Kidney (tissue), 14 donors: Measurements from ENCODE around the gene BAK1. TPM values are rescaled to one million over a fixed set of nuclear protein-coding genes. Genes with fewer than 3 reads are reported as not detected.

Source experiments
- DNase-seq, 5 donors: peaks; one replicate each; pipeline ENCODE4 v3.0.0-alpha.2; 2013 to 2020
- FAIRE-seq: peaks from 2 replicates; lab custom pipeline; 2012; peaks lifted over from hg19 to GRCh38; lab: Jason Lieb, UNC
- H3K27ac ChIP-seq, 2 donors: one replicate each; pipeline ENCODE4 v1.7.0; 2013; ENCODE audit warnings: low read depth in 2 of 2, low read length in 2 of 2, inconsistent platforms in 1 of 2
- H3K27me3 ChIP-seq: one replicate; pipeline ENCODE4 v1.7.1; 2013; ENCODE audit warnings: low read length, inconsistent platforms; ENCODE audit not compliant: control insufficient read depth, insufficient read depth
- H3K36me3 ChIP-seq, 3 donors: one replicate each; pipeline versions ENCODE4 v1.7.0 to v1.7.1; 2013; ENCODE audit warnings: low read length in 3 of 3, control low read depth in 1 of 3, inconsistent platforms in 1 of 3; ENCODE audit not compliant: insufficient read depth in 3 of 3, control insufficient read depth in 2 of 3
- H3K4me1 ChIP-seq, 3 donors: one replicate each; pipeline versions ENCODE4 v1.7.0 to v1.7.1; 2013; ENCODE audit warnings: low read length in 3 of 3, inconsistent platforms in 1 of 3, low read depth in 1 of 3; ENCODE audit not compliant: control insufficient read depth in 2 of 3, insufficient read depth in 2 of 3
- H3K4me3 ChIP-seq, 3 donors: one replicate each; pipeline versions ENCODE4 v1.7.0 to v1.8.1; 2013; ENCODE audit warnings: low read length in 3 of 3, control low read depth in 1 of 3, inconsistent platforms in 1 of 3
- H3K9ac ChIP-seq, 3 donors: one replicate each; pipeline versions ENCODE4 v1.7.0 to v1.7.1; 2013; ENCODE audit warnings: low read length in 3 of 3, control low read depth in 1 of 3, inconsistent platforms in 1 of 3
- H3K9me3 ChIP-seq, 3 donors: one replicate each; pipeline versions ENCODE4 v1.7.0 to v1.7.1; 2013; ENCODE audit warnings: low read length in 3 of 3, control low read depth in 1 of 3, inconsistent platforms in 1 of 3; ENCODE audit not compliant: control insufficient read depth in 2 of 3, insufficient read depth in 1 of 3
- CTCF ChIP-seq: IDR thresholded peaks from 3 replicates; pipeline ENCODE4 v1.5.1; 2012; ENCODE audit warnings: mild to moderate bottlenecking, moderate library complexity, borderline replicate concordance; ENCODE audit not compliant: insufficient read depth; ENCODE audit errors: extremely low read depth
- intact Hi-C: fragments of 100-400 bp; cut with DNase I; formaldehyde crosslinking; loops from one replicate; pipeline ENCODE4 v1.11.1; 2022
- polyA plus RNA-seq: library from polyadenylated mRNA; stranded (reverse); fragments of 350-450 nt; fragmentation: Illumina TruSeq; extraction: RNeasy Lipid Tissue Mini Kit (QIAGEN cat#74804); gene quantifications from one replicate; pipeline ENCODE4 v1.2.3, GENCODE V29; 2014; ENCODE audit warnings: low read depth, low replicate concordance; ENCODE audit not compliant: insufficient read depth
- total RNA-seq: library from RNA; stranded (reverse); fragmentation: NEBNext Ultra II Directional; extraction: Animal tissue kit (Norgen Biotek cat#: 25700); gene quantifications from one replicate; pipeline ENCODE4 v1.2.1, GENCODE V29; 2021
- donor health status: control.
- donor health status: control.
- donor health status: control.
- donor health status: control.
- donor health status: control.
- donor health status: DM: yes; HTN: yes; CAD: no.
- donor health status: Normal renal cell carcinoma (clear cell type).

BAK1 gene
- total and polyA plus RNA-seq, 2 donors from 2014 or later, result 22.3 to 26.7 TPM

- DNase-seq (no peak), FAIRE-seq (no peak)
- H3K9me3 ChIP-seq, result no peaks in the 10 kb centered on the region
- no peak overlapping the region for H3K27ac ChIP-seq
- H3K4me3 ChIP-seq, result no peak overlapping the region
- no peak for TF ChIP-seq CTCF
- no peak overlapping the region for H3K9ac ChIP-seq
- no peaks in the 10 kb centered on the region for H3K27me3 ChIP-seq
- H3K36me3 ChIP-seq, result no peaks in the 10 kb centered on the region
- intact Hi-C loops, result no loop called here
- peaks cover 0 to 5% (median 0%) of the 10 kb centered on the region in 3 donors for H3K4me1 ChIP-seq
Measured at GRCh38 chr6:33567836-33568235, 12.2 kb downstream of the BAK1 start.

GRCh38 chr6:33566182-33567084 is 13.6 kb downstream of the BAK1 start:
- no peak for TF ChIP-seq CTCF
- Histone ChIP-seq H3K9ac (no peak overlapping the region), H3K4me3 (no peak overlapping the region), H3K27me3 (no peaks in the 10 kb centered on the region), H3K4me1 (no peaks in the 10 kb centered on the region), H3K9me3 (no peaks in the 10 kb centered on the region), H3K36me3 (no peaks in the 10 kb centered on the region), H3K27ac (no peak overlapping the region)
- FAIRE-seq, result no peak
- peak in 3 of 5 donors; percentile 26 to 55 (median 50) for DNase-seq
- intact Hi-C loops, result no loop called here

- Histone ChIP-seq H3K9me3 (peaks cover 0 to 2% (median 0%) of the 10 kb centered on the region in 3 donors), H3K4me3 (no peak overlapping the region), H3K36me3 (no peaks in the 10 kb centered on the region), H3K9ac (no peak overlapping the region), H3K4me1 (no peaks in the 10 kb centered on the region), H3K27me3 (no peaks in the 10 kb centered on the region), H3K27ac (no peak overlapping the region)
- DNase-seq, result no peak
- intact Hi-C loops, result no loop called here
- FAIRE-seq, result no peak
- TF ChIP-seq CTCF, result no peak
Measured at GRCh38 chr6:33558801-33559200, 21.3 kb downstream of the BAK1 start.
